DOHH2 (cell line): ENCODE data around the gene ADAM10.

Experiments
- CTCF ChIP-seq: fragments of 200-600 bp; sonication (generic); IDR thresholded peaks from one replicate; pipeline ENCODE4 v1.5.1; 2014; ENCODE audit warnings: antibody characterized with exemption, mild to moderate bottlenecking, low read depth, low read length; ENCODE audit not compliant: poor library complexity, severe bottlenecking
- EZH2phosphoT487 ChIP-seq: fragments of 200-600 bp; sonication (generic); IDR thresholded peaks from 2 replicates; pipeline ENCODE4 v1.6.1; 2017; ENCODE audit warnings: borderline replicate concordance, mild to moderate bottlenecking, antibody characterized with exemption, low read length, moderate library complexity, mixed read lengths

- no peak for TF ChIP-seq CTCF
- no peak for TF ChIP-seq EZH2phosphoT487
Observed at GRCh38 chr15:58702233-58702632, 47.3 kb downstream of the ADAM10 start.
